RWPE2 (cell line): ENCODE measurements around the gene COIL.

Experiments
- ATAC-seq: fragments of 200-7000 bp; cut with Tn5 transposase; 3 replicates; pipeline ENCODE4 v1.9.1; 2021; ENCODE audit warnings: low read depth
- DNase-seq: peaks from one replicate; pipeline ENCODE4 v3.0.0-alpha.2; 2020; ENCODE audit warnings: low spot score
- H3K27ac ChIP-seq: fragments of 450-650 bp; 2 replicates; pipeline ENCODE4 v1.5.1; 2017; ENCODE audit warnings: mild to moderate bottlenecking; ENCODE audit not compliant: poor library complexity, severe bottlenecking
- H3K27me3 ChIP-seq: fragments of 250-450 bp; sonication (Bioruptor Pico); 2 replicates; pipeline ENCODE4 v1.5.1; 2021; ENCODE audit warnings: mild to moderate bottlenecking, moderate library complexity; ENCODE audit not compliant: insufficient read depth, poor library complexity, severe bottlenecking
- H3K36me3 ChIP-seq: fragments of 250-450 bp; sonication (Bioruptor Pico); 2 replicates; pipeline ENCODE4 v1.5.1; 2020; ENCODE audit warnings: low read depth, mild to moderate bottlenecking, moderate library complexity
- H3K4me1 ChIP-seq: fragments of 250-450 bp; sonication (Bioruptor Pico); 2 replicates; pipeline ENCODE4 v1.5.1; 2021; ENCODE audit warnings: mild to moderate bottlenecking, moderate library complexity; ENCODE audit not compliant: insufficient read depth, poor library complexity, severe bottlenecking
- H3K4me3 ChIP-seq: fragments of 250-450 bp; sonication (Bioruptor Pico); 2 replicates; pipeline ENCODE4 v1.5.1; 2021; ENCODE audit warnings: mild to moderate bottlenecking, moderate library complexity; ENCODE audit not compliant: severe bottlenecking
- H3K9me3 ChIP-seq: fragments of 250-450 bp; sonication (Bioruptor Pico); 2 replicates; pipeline ENCODE4 v1.5.1; 2021; ENCODE audit warnings: mild to moderate bottlenecking, moderate library complexity; ENCODE audit not compliant: severe bottlenecking
- CTCF ChIP-seq: fragments of 450-650 bp; IDR thresholded peaks from one replicate; pipeline ENCODE4 v1.5.1; 2017; ENCODE audit warnings: mild to moderate bottlenecking, moderate library complexity; ENCODE audit not compliant: poor library complexity, severe bottlenecking

The COIL gene

GRCh38 chr17:56896968-56897359 lies 63.9 kb downstream of the COIL start:
- no peaks in the 10 kb centered on the region for H3K9me3 ChIP-seq
- H3K4me1 ChIP-seq = peaks cover under 1% of the 10 kb centered on the region
- no peak for TF ChIP-seq CTCF
- DNase-seq = no peak
- peaks cover 98% of the 10 kb centered on the region for H3K36me3 ChIP-seq
- no peak for ATAC-seq
- H3K27ac ChIP-seq = no peak overlapping the region
- no peaks in the 10 kb centered on the region for H3K27me3 ChIP-seq
- H3K4me3 ChIP-seq = no peak overlapping the region

GRCh38 chr17:56896217-56896967 lies 64.5 kb downstream of the COIL start:
- TF ChIP-seq CTCF = no peak
- Histone ChIP-seq H3K36me3 (peaks cover 98% of the 10 kb centered on the region), H3K27ac (no peak overlapping the region), H3K4me1 (no peaks in the 10 kb centered on the region), H3K4me3 (no peak overlapping the region), H3K27me3 (no peaks in the 10 kb centered on the region), H3K9me3 (no peaks in the 10 kb centered on the region)
- DNase-seq = no peak
- ATAC-seq = no peak

- TF ChIP-seq CTCF = no peak
- Histone ChIP-seq H3K4me1 (no peaks in the 10 kb centered on the region), H3K9me3 (no peaks in the 10 kb centered on the region), H3K36me3 (peaks cover 95% of the 10 kb centered on the region), H3K27me3 (no peaks in the 10 kb centered on the region), H3K4me3 (no peak overlapping the region), H3K27ac (no peak overlapping the region)
- ATAC-seq (no peak), DNase-seq (no peak)
These were observed 65.9 kb downstream of the COIL start for GRCh38 chr17:56894859-56895455.

- no peak overlapping the region for H3K4me3 ChIP-seq
- H3K9me3 ChIP-seq = no peaks in the 10 kb centered on the region
- H3K27ac ChIP-seq = no peak overlapping the region
- TF ChIP-seq CTCF = no peak
- no peaks in the 10 kb centered on the region for H3K27me3 ChIP-seq
- H3K36me3 ChIP-seq = peaks cover 93% of the 10 kb centered on the region
- DNase-seq = no peak
- no peak for ATAC-seq
- no peaks in the 10 kb centered on the region for H3K4me1 ChIP-seq
These were observed 67.3 kb downstream of the COIL start for GRCh38 chr17:56893503-56893902.

- H3K4me1 ChIP-seq = no peaks in the 10 kb centered on the region
- ATAC-seq = no peak
These were observed 68.5 kb downstream of the COIL start for GRCh38 chr17:56892333-56892732.

More at GRCh38 chr17:56892333-56892732, 68.5 kb downstream of the COIL start:
- DNase-seq = no peak
- Histone ChIP-seq H3K36me3 (peaks cover 89% of the 10 kb centered on the region), H3K27me3 (no peaks in the 10 kb centered on the region), H3K27ac (no peak overlapping the region), H3K9me3 (peaks cover 6% of the 10 kb centered on the region), H3K4me3 (no peak overlapping the region)
- TF ChIP-seq CTCF = no peak
